ENCODE measurements around the gene LCN9.
"Not testable (repeated sequence)": the region's sequence is repeated elsewhere in the genome, so short reads cannot be mapped to it uniquely, and the experiment has no call there.

LCN9 gene

GRCh38 chr9:135662758-135663450 is at the start of gene LCN9:
Gene LCN9 (plus strand): TSS chr9:135663309. CDS start chr9:135663322, 13 bp downstream.
- no peak for DNase-seq

- DNase-seq: no peak
These were observed 48.9 kb upstream of the LCN9 start for GRCh38 chr9:135613946-135614805.

GRCh38 chr9:135614821-135615665 is 48.1 kb upstream of the LCN9 start:
- no peak for DNase-seq

GRCh38 chr9:135615666-135616618 is 47.2 kb upstream of the LCN9 start:
- DNase-seq: no peak

- DNase-seq: no peak
These were observed 46.2 kb upstream of the LCN9 start for GRCh38 chr9:135616619-135617537.

GRCh38 chr9:135617538-135617900 is 45.6 kb upstream of the LCN9 start:
- DNase-seq: no peak

GRCh38 chr9:135617991-135618411 is 45.1 kb upstream of the LCN9 start:
- DNase-seq: no peak

- no peak for DNase-seq
These were observed 44.1 kb upstream of the LCN9 start for GRCh38 chr9:135618866-135619598.

- no peak for DNase-seq
These were observed 43.6 kb upstream of the LCN9 start for GRCh38 chr9:135619599-135619886.

GRCh38 chr9:135620558-135620957 is 42.6 kb upstream of the LCN9 start:
- no peak for DNase-seq

- DNase-seq: no peak
These were observed 40.6 kb upstream of the LCN9 start for GRCh38 chr9:135622415-135623020.

- no peak for DNase-seq
These were observed 38.8 kb upstream of the LCN9 start for GRCh38 chr9:135624282-135624681.

GRCh38 chr9:135632841-135633240 is 30.3 kb upstream of the LCN9 start:
- no peak for DNase-seq

- DNase-seq: not testable (repeated sequence)
These were observed 26.1 kb upstream of the LCN9 start for GRCh38 chr9:135636930-135637530.

GRCh38 chr9:135639196-135639595 is 23.9 kb upstream of the LCN9 start, which contains the start of gene GLT6D1:
Gene GLT6D1 (minus strand): TSS chr9:135639540. CDS start chr9:135639187, 353 bp downstream.
- DNase-seq: no peak

- no peak for DNase-seq
These were observed 22.1 kb upstream of the LCN9 start for GRCh38 chr9:135641047-135641446.

- no peak for DNase-seq
These were observed 21.4 kb upstream of the LCN9 start for GRCh38 chr9:135641745-135642144.

GRCh38 chr9:135644631-135645218 is 18.4 kb upstream of the LCN9 start:
- DNase-seq: no peak

GRCh38 chr9:135647884-135648283 is 15.2 kb upstream of the LCN9 start:
- DNase-seq: peak; percentile 11

Measured in MV-4-11 (cell line).